ENCODE results near the gene SLC37A4. TPM values are rescaled to one million over a fixed set of nuclear protein-coding genes. Genes with fewer than 3 reads are reported as not detected.

SLC37A4 gene
- total RNA-seq, 1 donor from 2014 or later, result 12.1 TPM

DNA sequence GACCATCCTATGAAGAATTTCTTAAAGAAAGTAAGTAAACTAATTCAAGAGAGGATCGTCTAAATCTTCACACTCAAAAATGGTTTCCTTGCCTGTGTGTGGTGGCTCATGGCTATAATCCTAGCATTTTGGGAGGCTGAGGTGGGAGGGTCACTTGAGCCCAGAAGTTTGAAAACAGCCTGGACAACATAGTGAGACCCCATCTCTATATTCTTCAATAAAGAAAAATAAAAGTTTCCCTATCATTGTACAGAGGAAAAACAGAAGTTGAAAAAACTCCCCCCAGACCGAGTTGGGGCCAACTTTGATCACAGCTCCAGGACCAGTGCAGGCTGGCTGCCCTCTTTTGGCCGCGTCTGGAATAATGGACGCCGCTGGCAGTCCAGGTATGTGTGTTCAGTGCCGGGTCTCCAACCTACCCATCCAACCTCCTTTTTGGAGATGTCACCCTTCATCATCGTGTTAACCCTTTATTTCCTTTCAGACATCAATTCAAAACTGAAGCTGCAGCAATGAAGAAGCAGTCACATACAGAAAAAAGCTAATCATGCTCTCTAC, 15.5 kb downstream of the SLC37A4 start:
- POLR2A ChIA-PET, result interaction anchor here (0.5 to 3.9 kb wide), 3 partner anchors 12 to 41 kb away, joined by 3 to 18 read pairs (median 7); partner anchors contain the start of gene CENATAC
- intact Hi-C loops (cut with micrococcal nuclease), result loop anchor here (5.0 kb wide), 2 partner anchors 182 to 223 kb away; partner anchors contain the start of gene DDX6
- H3K36me3 Mint-ChIP-seq (ENCODE audit: low read depth), result peaks cover 86% of the 10 kb centered on the region
- H3K4me1 Mint-ChIP-seq, result peaks cover 49% of the 10 kb centered on the region
- no peak overlapping the region for H3K27ac Mint-ChIP-seq
- no peak for ATAC-seq (ENCODE audit: low read depth)
- DNase-seq, result no peak
- CTCF ChIA-PET, result no interaction called here
- H3K9me3 Mint-ChIP-seq, result no peaks in the 10 kb centered on the region
- H3K27me3 Mint-ChIP-seq, result no peaks in the 10 kb centered on the region
- TF ChIP-seq, protein P1, sequence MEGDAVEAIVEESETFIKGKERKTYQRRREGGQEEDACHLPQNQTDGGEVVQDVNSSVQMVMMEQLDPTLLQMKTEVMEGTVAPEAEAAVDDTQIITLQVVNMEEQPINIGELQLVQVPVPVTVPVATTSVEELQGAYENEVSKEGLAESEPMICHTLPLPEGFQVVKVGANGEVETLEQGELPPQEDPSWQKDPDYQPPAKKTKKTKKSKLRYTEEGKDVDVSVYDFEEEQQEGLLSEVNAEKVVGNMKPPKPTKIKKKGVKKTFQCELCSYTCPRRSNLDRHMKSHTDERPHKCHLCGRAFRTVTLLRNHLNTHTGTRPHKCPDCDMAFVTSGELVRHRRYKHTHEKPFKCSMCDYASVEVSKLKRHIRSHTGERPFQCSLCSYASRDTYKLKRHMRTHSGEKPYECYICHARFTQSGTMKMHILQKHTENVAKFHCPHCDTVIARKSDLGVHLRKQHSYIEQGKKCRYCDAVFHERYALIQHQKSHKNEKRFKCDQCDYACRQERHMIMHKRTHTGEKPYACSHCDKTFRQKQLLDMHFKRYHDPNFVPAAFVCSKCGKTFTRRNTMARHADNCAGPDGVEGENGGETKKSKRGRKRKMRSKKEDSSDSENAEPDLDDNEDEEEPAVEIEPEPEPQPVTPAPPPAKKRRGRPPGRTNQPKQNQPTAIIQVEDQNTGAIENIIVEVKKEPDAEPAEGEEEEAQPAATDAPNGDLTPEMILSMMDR (IDR thresholded peaks at IDR 0.05), result no peak
- H3K4me3 Mint-ChIP-seq, result peak overlapping the region; percentile 28

DNA sequence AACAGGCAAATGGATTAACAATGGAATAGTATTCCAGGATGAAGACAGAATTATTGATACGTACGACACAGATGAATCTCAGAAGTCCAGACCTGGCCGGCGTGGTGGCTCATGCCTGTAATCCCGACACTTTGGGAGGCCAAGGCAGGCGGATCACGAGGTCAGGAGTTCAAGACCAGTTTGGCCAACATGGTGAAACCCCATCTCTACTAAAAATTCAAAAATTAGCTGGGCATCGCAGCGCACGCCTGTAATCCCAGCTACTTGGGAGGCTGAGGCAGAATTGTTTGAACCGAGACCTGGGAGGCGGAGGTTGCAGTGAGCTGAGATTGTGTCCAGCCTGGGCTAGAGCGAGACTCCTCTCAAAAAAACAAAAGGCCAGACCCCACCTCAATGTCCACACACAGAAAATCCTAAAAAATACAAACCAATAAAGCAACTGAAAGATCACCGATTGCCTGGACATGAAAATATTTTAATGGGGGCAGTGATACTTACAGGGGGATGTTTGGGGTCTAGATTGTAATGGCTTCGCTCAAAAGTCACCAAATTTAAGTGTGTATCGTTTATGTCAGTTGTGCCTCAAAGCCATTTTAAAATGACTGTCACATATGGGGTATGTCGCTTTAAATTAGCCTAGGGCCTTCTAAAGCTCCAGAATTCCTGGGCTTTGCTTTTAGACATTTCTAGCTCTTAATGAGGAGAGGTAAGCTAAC, 16.3 kb downstream of the SLC37A4 start:
- Mint-ChIP-seq H3K36me3 (ENCODE audit: low read depth) (peaks cover 83% of the 10 kb centered on the region), H3K4me1 (peaks cover 41% of the 10 kb centered on the region), H3K9me3 (no peaks in the 10 kb centered on the region), H3K27me3 (no peaks in the 10 kb centered on the region), H3K27ac (no peak overlapping the region), H3K4me3 (no peak overlapping the region)
- POLR2A ChIA-PET, result interaction anchor here (0.5 to 3.9 kb wide), 3 partner anchors 12 to 18 kb away, joined by 3 to 18 read pairs (median 4); partner anchors contain the start of gene CENATAC
- intact Hi-C loops (cut with micrococcal nuclease), result no loop called here
- CTCF ChIA-PET, result no interaction called here
- ATAC-seq (ENCODE audit: low read depth), result no peak
- no peak for DNase-seq
- TF ChIP-seq, protein P1 (IDR thresholded peaks at IDR 0.05), result no peak

DNA sequence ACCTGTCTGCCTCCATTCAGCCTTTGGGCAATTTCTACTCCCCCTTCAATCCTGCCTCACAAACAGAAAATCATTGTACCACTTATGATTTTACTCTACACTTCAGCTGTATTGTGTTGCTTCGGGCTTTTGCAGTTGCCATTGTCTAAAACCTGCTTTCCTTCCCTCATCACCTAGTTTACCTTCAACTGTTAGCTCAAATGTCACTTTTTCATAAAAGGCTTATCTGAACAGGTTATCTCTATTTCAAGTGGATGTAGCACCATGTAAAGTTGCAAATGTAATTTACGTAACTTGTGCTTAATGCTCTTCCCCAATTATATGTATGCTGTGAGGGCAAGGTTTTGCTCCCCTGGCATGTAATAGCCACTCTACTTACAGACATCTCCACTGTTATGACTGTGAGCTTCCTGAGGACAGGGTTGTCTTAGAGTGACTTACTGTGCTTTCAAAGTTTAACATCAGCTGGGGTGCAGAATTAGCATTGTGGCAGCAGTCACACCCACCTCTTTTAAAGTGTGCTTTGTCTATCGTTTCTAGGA, 18.0 kb downstream of the SLC37A4 start:
- CTCF ChIA-PET, result no interaction called here
- TF ChIP-seq, protein P1 (IDR thresholded peaks at IDR 0.05), result no peak
- no peak for ATAC-seq (ENCODE audit: low read depth)
- POLR2A ChIA-PET, result interaction anchor here (0.6 to 3.9 kb wide), 3 partner anchors 14 to 49 kb away, joined by 4 to 18 read pairs (median 10); partner anchors contain the start of gene CENATAC
- intact Hi-C loops (cut with micrococcal nuclease), result no loop called here
- no peaks in the 10 kb centered on the region for H3K27me3 Mint-ChIP-seq
- peaks cover 28% of the 10 kb centered on the region for H3K4me1 Mint-ChIP-seq
- H3K4me3 Mint-ChIP-seq, result no peak overlapping the region
- no peak for DNase-seq
- peaks cover 82% of the 10 kb centered on the region for H3K36me3 Mint-ChIP-seq (ENCODE audit: low read depth)
- H3K27ac Mint-ChIP-seq, result no peak overlapping the region
- H3K9me3 Mint-ChIP-seq, result no peaks in the 10 kb centered on the region

DNA sequence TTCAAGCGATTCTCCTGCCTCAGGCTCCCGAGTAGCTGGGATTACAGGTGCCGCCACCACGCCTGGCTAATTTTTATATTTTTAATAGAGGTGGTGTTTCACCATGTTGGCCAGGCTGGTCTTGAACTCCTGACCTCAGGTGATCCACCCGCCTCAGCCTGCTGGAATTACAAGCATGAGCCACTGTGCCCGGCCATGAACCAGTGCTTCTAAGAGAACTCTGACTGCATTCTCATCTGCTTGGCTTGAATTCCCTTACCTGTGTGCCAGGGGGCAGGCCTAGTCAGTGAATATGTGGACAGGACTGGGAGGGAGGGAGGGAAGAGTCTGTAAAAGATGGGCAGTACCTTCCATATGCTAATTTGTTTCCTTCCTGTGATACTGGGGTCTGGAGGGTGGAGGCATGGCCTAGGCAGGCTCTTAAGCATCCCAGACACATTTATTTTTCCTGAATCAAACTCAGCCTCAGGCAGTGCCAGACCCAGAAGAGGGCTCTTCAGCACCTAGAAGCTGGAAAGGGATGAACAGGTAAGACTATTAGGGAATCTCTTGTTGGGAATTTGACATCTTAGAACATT, 19.1 kb downstream of the SLC37A4 start:
- H3K4me3 Mint-ChIP-seq, result no peak overlapping the region
- TF ChIP-seq, protein P1 (IDR thresholded peaks at IDR 0.05), result no peak
- peaks cover 82% of the 10 kb centered on the region for H3K36me3 Mint-ChIP-seq (ENCODE audit: low read depth)
- H3K9me3 Mint-ChIP-seq, result no peaks in the 10 kb centered on the region
- intact Hi-C loops (cut with micrococcal nuclease), result no loop called here
- DNase-seq (no peak), ATAC-seq (ENCODE audit: low read depth) (no peak)
- no peak overlapping the region for H3K27ac Mint-ChIP-seq
- CTCF ChIA-PET, result no interaction called here
- peaks cover 21% of the 10 kb centered on the region for H3K4me1 Mint-ChIP-seq
- H3K27me3 Mint-ChIP-seq, result no peaks in the 10 kb centered on the region
- POLR2A ChIA-PET, result interaction anchor here (0.5 kb wide), 1 partner anchor 154 kb away, joined by 3 read pairs; no protein-coding TSS in a partner anchor

DNA sequence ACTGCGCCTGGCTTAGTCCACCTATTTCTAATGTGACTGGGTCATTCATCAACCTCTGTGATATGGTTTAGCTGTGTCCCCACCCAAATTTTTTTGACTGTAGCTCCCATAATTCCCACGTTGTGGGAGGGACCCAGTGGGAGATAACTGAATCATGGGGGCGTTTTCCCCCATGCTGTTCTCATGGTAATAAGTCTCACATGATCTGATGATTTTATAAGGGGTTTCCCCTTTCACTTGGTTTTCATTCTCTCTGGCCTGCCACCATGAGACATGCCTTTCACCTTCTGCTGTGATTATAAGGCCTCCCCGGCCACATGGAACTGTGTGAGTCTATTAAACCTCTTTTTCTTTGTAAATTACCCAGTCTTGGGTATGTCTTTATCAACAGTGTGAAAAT, 24.0 kb downstream of the SLC37A4 start:
- Mint-ChIP-seq H3K36me3 (ENCODE audit: low read depth) (peaks cover 70% of the 10 kb centered on the region), H3K9me3 (no peaks in the 10 kb centered on the region), H3K27ac (no peak overlapping the region), H3K4me1 (peaks cover 4% of the 10 kb centered on the region), H3K27me3 (no peaks in the 10 kb centered on the region), H3K4me3 (no peak overlapping the region)
- POLR2A ChIA-PET, result no interaction called here
- DNase-seq (no peak), ATAC-seq (ENCODE audit: low read depth) (no peak)
- intact Hi-C loops (cut with micrococcal nuclease), result no loop called here
- TF ChIP-seq, protein P1 (IDR thresholded peaks at IDR 0.05), result no peak
- CTCF ChIA-PET, result no interaction called here
